Activated T-cell treated with anti-CD3 and anti-CD28 coated beads for 24 hours (primary cell): ENCODE results near the gene PPP2R2D.
"Not testable (repeated sequence)": the region's sequence is repeated elsewhere in the genome, so short reads cannot be mapped to it uniquely, and the experiment has no call there.

Experiments
- DNase-seq: peaks from one replicate; pipeline ENCODE4 v3.0.0-alpha.2; 2020; ENCODE audit warnings: low read depth

PPP2R2D gene

DNA sequence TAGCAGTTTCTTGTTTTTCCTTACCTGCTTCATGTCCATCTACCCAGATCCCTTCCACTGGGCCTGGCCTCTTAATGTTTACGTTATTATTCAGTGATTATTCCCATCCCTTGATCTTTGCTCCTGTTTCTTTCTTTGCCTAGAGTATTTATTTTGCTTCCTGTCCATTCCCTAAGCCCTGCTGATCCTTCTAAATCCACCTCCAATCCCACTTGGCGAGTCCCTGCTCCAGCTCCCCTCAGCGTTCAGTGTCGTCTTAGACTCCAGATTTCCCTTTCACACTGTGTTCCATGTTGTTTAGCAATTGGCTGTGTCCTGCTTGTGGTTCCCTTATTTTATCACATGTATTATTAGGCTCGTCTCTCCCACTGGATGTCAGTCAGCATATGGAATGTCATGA is 7.3 kb downstream of the PPP2R2D start:
- DNase-seq: no peak

DNA sequence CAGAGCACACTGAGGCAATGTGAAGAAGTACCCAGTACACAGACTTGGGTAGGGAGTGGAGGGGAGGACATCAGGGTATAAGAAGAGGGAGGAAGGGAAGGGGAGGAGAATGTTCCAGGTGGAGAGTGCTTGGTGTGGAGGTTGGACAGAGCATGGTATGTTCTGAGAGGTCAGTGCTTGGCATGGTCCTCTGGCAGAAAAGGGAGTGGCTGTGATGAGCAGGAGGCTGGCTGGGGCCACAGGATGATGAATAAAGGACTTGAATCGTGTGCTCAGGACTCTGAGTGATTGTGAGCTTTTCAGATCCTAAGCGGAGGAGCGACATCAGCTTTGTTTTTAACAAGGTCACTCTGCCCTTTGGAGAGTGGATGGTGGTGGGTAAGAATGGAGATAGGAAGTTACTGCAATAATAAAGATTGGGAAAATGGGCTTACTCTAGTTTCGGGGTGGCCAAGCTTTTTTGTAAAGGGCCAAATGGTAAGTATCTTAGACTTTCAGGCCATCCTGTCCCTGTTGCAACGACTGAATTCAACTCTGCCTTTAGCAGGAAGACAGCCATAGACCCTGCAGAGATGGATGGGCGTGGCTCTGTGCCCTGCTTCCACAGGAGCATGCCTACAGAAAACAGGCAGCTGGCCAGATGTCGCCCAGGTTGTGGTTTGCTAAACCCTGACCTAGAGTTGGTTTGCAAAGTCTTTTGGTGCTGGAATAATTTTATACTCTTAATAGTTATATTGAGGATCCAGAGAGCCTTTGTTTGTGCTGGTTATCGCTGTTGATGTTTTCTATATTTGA is 8.4 kb downstream of the PPP2R2D start:
- no peak for DNase-seq

GRCh38 chr10:131909929-131910328 is 9.1 kb downstream of the PPP2R2D start:
- no peak for DNase-seq

GRCh38 chr10:131910663-131911314 is 10.0 kb downstream of the PPP2R2D start:
- no peak for DNase-seq

- DNase-seq: no peak
Measured at GRCh38 chr10:131911451-131911850, 10.6 kb downstream of the PPP2R2D start.

GRCh38 chr10:131912620-131913019 is 11.8 kb downstream of the PPP2R2D start:
- no peak for DNase-seq

GRCh38 chr10:131915484-131915883 is 14.7 kb downstream of the PPP2R2D start:
- no peak for DNase-seq

DNA sequence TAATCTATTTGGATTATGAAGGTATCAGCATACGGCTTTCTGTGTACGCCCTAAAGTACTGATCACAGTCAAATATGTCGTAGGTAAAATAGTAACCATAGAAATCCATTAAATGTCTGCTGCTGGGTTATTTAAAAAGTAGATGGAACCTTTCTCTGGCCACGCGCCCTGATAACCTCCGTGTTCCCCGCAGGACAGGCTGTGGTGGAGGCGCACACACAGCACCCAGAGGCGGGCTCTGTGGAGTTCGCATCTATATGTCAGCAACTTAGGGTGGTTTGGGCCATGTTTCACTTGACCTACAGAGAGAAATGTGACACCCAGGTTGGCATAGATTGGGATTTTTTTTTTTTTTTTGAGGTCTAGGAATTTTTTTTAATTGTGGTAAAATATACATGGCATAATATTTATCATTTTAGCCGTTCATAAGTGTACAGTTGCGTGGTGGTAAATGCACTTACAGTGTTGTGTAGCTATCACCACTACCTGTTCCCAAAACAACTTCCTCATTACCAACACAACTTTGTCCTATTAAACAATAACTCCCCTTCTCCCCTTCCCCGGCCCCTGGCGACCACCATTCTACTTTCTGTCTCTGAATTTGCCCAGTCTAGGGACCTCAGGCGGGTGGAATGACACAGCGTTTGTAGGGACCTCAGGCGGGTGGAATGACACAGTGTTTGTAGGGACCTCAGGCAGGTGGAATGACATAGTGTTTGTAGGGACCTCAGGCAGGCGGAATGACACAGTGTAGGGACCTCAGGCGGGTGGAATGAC is 15.4 kb downstream of the PPP2R2D start:
- no peak for DNase-seq

DNA sequence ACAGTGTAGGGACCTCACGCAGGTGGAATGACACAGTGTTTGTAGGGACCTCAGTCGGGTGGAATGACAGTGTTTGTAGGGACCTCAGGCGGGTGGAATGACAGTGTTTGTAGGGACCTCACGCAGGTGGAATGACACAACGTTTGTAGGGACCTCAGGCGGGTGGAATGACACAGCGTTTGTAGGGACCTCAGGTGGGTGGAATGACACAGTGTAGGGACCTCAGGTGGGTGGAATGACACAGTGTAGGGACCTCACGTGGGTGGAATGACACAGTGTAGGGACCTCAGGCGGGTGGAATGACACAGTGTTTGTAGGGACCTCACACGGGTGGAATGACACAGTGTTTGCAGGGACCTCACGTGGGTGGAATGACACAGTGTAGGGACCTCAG is 16.0 kb downstream of the PPP2R2D start:
- not testable (repeated sequence) for DNase-seq

- DNase-seq: not testable (repeated sequence)
Measured at GRCh38 chr10:131917496-131917895, 16.7 kb downstream of the PPP2R2D start.

GRCh38 chr10:131919461-131919860 is 18.7 kb downstream of the PPP2R2D start:
- DNase-seq: not testable (repeated sequence)

DNA sequence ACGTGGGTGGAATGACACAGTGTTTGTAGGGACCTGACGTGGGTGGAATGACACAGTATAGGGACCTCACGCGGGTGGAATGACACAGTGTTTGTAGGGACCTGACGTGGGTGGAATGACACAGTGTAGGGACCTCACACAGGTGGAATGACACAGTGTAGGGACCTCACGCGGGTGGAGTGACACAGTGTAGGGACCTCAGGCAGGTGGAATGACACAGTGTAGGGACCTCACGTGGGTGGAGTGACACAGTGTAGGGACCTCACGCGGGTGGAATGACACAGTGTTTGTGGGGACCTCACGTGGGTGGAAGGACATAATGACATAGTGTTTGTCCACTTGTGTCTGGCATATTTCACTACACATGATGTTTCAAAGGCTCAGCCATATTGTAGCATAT is 19.3 kb downstream of the PPP2R2D start:
- no peak for DNase-seq

DNA sequence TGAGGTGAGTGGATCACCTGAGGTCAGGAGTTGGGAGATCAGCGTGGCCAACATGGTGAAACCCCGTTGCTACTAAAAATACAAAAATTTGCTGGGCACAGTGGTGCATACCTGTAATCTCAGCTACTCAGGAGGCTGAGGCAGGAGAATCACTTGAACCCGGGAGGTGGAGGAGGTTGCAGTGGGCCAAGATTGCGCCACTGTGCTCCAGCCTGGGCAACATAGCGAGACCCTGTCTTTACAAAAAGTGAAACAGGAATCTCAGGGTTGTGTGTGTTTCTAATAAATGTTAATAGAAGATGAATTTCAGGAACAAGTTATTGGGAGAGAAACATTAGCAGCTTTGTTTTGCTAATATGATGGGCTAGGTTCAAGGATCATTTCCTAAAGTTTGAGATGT is 19.9 kb downstream of the PPP2R2D start:
- no peak for DNase-seq

DNA sequence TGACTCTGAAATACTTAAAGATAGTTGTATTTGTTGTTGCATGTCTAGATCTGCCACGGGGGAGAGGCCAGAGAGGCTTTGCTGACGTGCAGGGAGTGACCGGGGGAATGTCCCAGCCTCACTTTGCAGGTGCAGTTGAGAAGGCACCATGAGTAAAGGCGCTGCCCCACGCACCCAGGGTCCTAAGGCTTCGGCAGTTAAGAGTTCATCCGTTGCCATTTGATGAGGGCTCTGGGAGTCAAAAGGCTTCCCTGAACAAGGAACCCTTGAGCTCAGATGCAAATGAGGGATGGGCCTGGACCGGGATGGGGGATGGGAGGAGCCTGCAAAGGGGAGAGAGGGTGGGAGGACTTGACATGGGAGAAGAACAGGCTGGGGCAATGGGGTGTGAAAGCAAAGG is 20.4 kb downstream of the PPP2R2D start:
- DNase-seq: no peak

DNA sequence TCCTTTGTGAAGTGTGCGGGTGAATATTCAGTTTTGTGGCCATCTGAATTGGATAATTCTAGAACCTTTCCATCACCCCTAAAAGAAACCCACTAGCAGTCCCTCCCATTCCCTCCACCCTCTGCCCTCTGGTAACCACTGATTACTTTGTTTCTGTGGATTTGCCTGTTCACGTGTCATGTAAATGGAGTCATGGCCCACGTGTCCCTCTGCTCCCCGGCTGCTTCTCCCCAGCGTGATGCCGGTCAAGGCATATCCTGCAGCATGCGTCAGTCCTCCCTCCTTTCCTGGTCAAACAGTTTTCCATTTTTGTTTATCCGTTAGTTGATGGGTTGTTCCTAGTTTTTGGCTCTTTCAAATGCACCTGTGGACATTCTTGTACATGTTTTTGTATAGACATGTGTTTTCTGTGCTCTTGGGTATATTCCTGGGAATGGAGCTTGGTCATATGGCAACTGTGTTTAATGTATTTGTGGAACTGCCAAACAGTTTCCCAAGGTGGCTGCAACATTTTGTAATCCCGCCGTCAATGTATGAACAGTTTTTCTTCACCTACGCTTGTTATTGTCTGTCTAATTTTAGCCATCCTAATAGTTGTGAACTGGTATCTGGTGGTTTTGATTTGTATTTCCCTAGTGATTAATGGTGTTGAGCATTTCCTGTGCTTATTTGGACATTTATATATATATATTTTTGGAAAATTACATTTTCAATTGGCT is 22.4 kb downstream of the PPP2R2D start:
- no peak for DNase-seq

GRCh38 chr10:131925011-131925649 is 24.3 kb downstream of the PPP2R2D start:
- DNase-seq: no peak

- no peak for DNase-seq
Measured at GRCh38 chr10:131925716-131926115, 24.9 kb downstream of the PPP2R2D start.

- no peak for DNase-seq
Measured at GRCh38 chr10:131926253-131926652, 25.4 kb downstream of the PPP2R2D start.

GRCh38 chr10:131926743-131927595 is 26.2 kb downstream of the PPP2R2D start:
- no peak for DNase-seq

GRCh38 chr10:131928248-131929095 is 27.7 kb downstream of the PPP2R2D start:
- peak; percentile 42 for DNase-seq
